GM12878 (cell line): ENCODE data around the gene CHRNA3. TPM values are rescaled to one million over a fixed set of nuclear protein-coding genes. Genes with fewer than 3 reads are reported as not detected.

Experiments used
- ATAC-seq: fragments of 200-7000 bp; cut with Tn5 transposase; 3 replicates; pipeline ENCODE4 v1.9.1; 2020; ENCODE audit warnings: mild to moderate bottlenecking, moderate library complexity
- BruUV-seq: library from RNA; stranded (reverse); fragments of 400-500 nt; replicated peaks from 2 replicates; lab custom pipeline; 2021; lab: Mats Ljungman, UMichigan
- CTCF ChIA-PET: fragments of 300-600 bp; sonication (Branson Sonifier 250); formaldehyde crosslinking; extraction: SDS; loops from one replicate; lab custom pipeline; 2021; ENCODE audit warnings: inconsistent platforms; lab: Yijun Ruan, JAX
- POLR2A ChIA-PET: fragments of 350-600 bp; formaldehyde crosslinking; extraction: SDS; loops from one replicate; lab custom pipeline; 2021; ENCODE audit warnings: inconsistent platforms; lab: Charles Lee
- RAD21 ChIA-PET: fragments of 300-600 bp; sonication (Branson Sonifier 250); formaldehyde crosslinking; loops from one replicate; lab custom pipeline; 2023; ENCODE audit warnings: antibody characterized with exemption; ENCODE audit not compliant: unreplicated experiment; lab: Charles Lee
- SMC1A ChIA-PET: fragments of 300-600 bp; sonication (Branson Sonifier 250); formaldehyde crosslinking; loops from one replicate; lab custom pipeline; 2023; ENCODE audit not compliant: unreplicated experiment, uncharacterized antibody; lab: Charles Lee
- DNase-seq: peaks from one replicate; pipeline ENCODE4 v3.0.0-alpha.2; 2011; ENCODE audit warnings: low read depth, low spot score
- FAIRE-seq: peaks from 3 replicates; lab custom pipeline; 2011; peaks lifted over from hg19 to GRCh38; lab: Jason Lieb, UNC
- H2AFZ ChIP-seq: 2 replicates; pipeline ENCODE4 v1.6.0; 2011; ENCODE audit warnings: low read depth, low read length, control low read depth; ENCODE audit not compliant: control insufficient read depth
- H3K27ac ChIP-seq: 2 replicates; pipeline ENCODE4 v1.5.1; 2011; ENCODE audit warnings: control low read depth; ENCODE audit not compliant: control insufficient read depth, insufficient read depth
- H3K27me3 ChIP-seq, 2 experiments: replicated peaks in 1 of 2; 2 replicates each; pipeline versions ENCODE4 v1.6.0 to v1.6.1; 2011; ENCODE audit warnings: low read length in 1 of 2; ENCODE audit not compliant: control insufficient read depth in 2 of 2, insufficient read depth in 2 of 2
- H3K36me3 ChIP-seq, 2 experiments: 2 replicates each; pipeline ENCODE4 v1.5.1; 2011; ENCODE audit warnings: low read length in 1 of 2; ENCODE audit not compliant: control insufficient read depth in 2 of 2, insufficient read depth in 2 of 2
- H3K4me1 ChIP-seq: 2 replicates; pipeline ENCODE4 v1.6.1; 2011; ENCODE audit warnings: mild to moderate bottlenecking, low read length, moderate library complexity, mixed read lengths; ENCODE audit not compliant: control insufficient read depth, insufficient read depth
- H3K4me2 ChIP-seq: 2 replicates; pipeline ENCODE4 v1.6.0; 2011; ENCODE audit warnings: control low read depth; ENCODE audit not compliant: control insufficient read depth, insufficient read depth
- H3K4me3 ChIP-seq: fragments of 200-600 bp; sonication (generic); 2 replicates; pipeline ENCODE4 v1.5.1; 2016
- H3K79me2 ChIP-seq: 2 replicates; pipeline ENCODE4 v1.6.0; 2011; ENCODE audit warnings: low read length; ENCODE audit not compliant: control insufficient read depth, insufficient read depth
- H3K9ac ChIP-seq: 2 replicates; pipeline ENCODE4 v1.8.0; 2011; ENCODE audit warnings: low read length, control low read depth, mixed read lengths; ENCODE audit not compliant: control insufficient read depth, insufficient read depth
- H3K9me3 ChIP-seq: replicated peaks from 3 replicates; pipeline ENCODE4 v1.5.1; 2011; ENCODE audit warnings: mild to moderate bottlenecking, low read length; ENCODE audit not compliant: control insufficient read depth, insufficient read depth
- H4K20me1 ChIP-seq: 2 replicates; pipeline ENCODE4 v1.6.0; 2011; ENCODE audit not compliant: control insufficient read depth, insufficient read depth
- CBFB ChIP-seq: IDR thresholded peaks from 2 replicates; pipeline ENCODE4 v1.6.1; 2016; ENCODE audit warnings: antibody characterized with exemption, low read depth
- EP300 ChIP-seq, 2 experiments: fragments of 150-350 bp in 1 of 2; IDR thresholded peaks; 2 replicates each; pipeline ENCODE4 v1.6.1; 2011 to 2012; ENCODE audit warnings: low read depth in 2 of 2, low read length in 2 of 2, borderline replicate concordance in 1 of 2, improper control_type of control experiment in 1 of 2, inconsistent platforms in 1 of 2; ENCODE audit not compliant: control insufficient read depth in 1 of 2
- FOXM1 ChIP-seq: IDR thresholded peaks from 2 replicates; pipeline ENCODE4 v1.6.1; 2012; ENCODE audit warnings: low read depth, mild to moderate bottlenecking, inconsistent platforms, low read length, moderate library complexity
- RFX5 ChIP-seq: IDR thresholded peaks from 2 replicates; pipeline ENCODE4 v1.6.1; 2011; ENCODE audit warnings: low read depth, low read length, improper control_type of control experiment
- SIN3A ChIP-seq: IDR thresholded peaks from 2 replicates; pipeline ENCODE4 v1.6.1; 2012; ENCODE audit warnings: low read depth, low read length, improper control_type of control experiment
- SMC3 ChIP-seq: IDR thresholded peaks from 2 replicates; pipeline ENCODE4 v1.6.1; 2011; ENCODE audit warnings: low read length, improper control_type of control experiment, borderline replicate concordance
- WRNIP1 ChIP-seq: IDR thresholded peaks from 2 replicates; pipeline ENCODE4 v1.6.1; 2011; ENCODE audit warnings: low read depth, low read length, improper control_type of control experiment, borderline replicate concordance
- ZNF274 ChIP-seq: IDR thresholded peaks from one replicate; pipeline ENCODE4 v1.8.0; 2011; ENCODE audit not compliant: insufficient read length, insufficient read depth
- WGBS: methylation state at CpG from one replicate; pipeline ENCODE4 v1.1.6; 2016; ENCODE audit warnings: low lambda C conversion rate; ENCODE audit not compliant: insufficient replicate concordance, insufficient coverage; ENCODE audit errors: missing lambda C conversion rate; 5-methylcytosine and 5-hydroxymethylcytosine counted together
- in situ Hi-C: fragments of 300-500 bp; cut with MboI; formaldehyde crosslinking; loops from 9 replicates; pipeline ENCODE4 v1.14.3; 2018; ENCODE audit warnings: mixed read lengths
- intact Hi-C: fragments of 100-400 bp; cut with micrococcal nuclease; formaldehyde crosslinking; loops from one replicate; pipeline ENCODE4 v1.14.2; 2022; ENCODE audit not compliant: unreplicated experiment
- polyA plus RNA-seq, 11 experiments: library from polyadenylated mRNA; depleted of rRNA in 4 of 11; unstranded in 6 of 11; stranded (reverse) in 5 of 11; fragments of >200 nt; fragmentation: Nextera tagmentation in 4 of 11; fragmentation: Illumina TruSeq in 1 of 11; extraction: Ambion mirVana in 4 of 11; extraction: Trizol in 1 of 11; gene quantifications; 1 replicate in 1 of 11; 2 replicates in 10 of 11; pipeline versions ENCODE4 v1.2.1 to v1.2.3, GENCODE V29; 2011 to 2016; ENCODE audit warnings: inconsistent platforms in 2 of 11, missing spikeins in 2 of 11, low read depth in 1 of 11
- total RNA-seq, 4 experiments: library from RNA; depleted of rRNA in 3 of 4; stranded (reverse); fragments of >200 nt in 3 of 4; fragmentation: Illumina TruSeq in 1 of 4; extraction: Trizol in 1 of 4; gene quantifications; 2 replicates each; pipeline versions ENCODE4 v1.2.1 to v1.2.3, GENCODE V29; 2013 to 2021
- TF ChIP-seq, protein P1 (sequence below): fragments of 150-350 bp; IDR thresholded peaks from 2 replicates; pipeline ENCODE4 v1.6.1; 2014; ENCODE audit warnings: mild to moderate bottlenecking, low read depth, low read length
- TF ChIP-seq, protein P2 (sequence below): fragments of 450-650 bp; IDR thresholded peaks from 2 replicates; pipeline ENCODE4 v1.6.1; 2017; ENCODE audit warnings: low read depth, mild to moderate bottlenecking, moderate library complexity
- TF ChIP-seq, protein P3 (sequence below): IDR thresholded peaks from 2 replicates; pipeline ENCODE4 v1.6.1; 2012; ENCODE audit warnings: low read depth, low read length, improper control_type of control experiment
- TF ChIP-seq, protein P4 (sequence below): fragments of 450-650 bp; IDR thresholded peaks from 2 replicates; pipeline ENCODE4 v1.6.1; 2014; ENCODE audit warnings: mild to moderate bottlenecking
- TF ChIP-seq, protein P5 (sequence below): IDR thresholded peaks from 2 replicates; pipeline ENCODE4 v1.6.1; 2012; ENCODE audit warnings: mild to moderate bottlenecking, low read depth, low read length

The CHRNA3 gene
- total and polyA plus RNA-seq, 10 of the 15 experiments (the other 5 are each of a cell fraction or from before 2014, with no cell fraction given) = 0.06 to 0.19 (median 0.09) TPM; not detected in 7

DNA sequence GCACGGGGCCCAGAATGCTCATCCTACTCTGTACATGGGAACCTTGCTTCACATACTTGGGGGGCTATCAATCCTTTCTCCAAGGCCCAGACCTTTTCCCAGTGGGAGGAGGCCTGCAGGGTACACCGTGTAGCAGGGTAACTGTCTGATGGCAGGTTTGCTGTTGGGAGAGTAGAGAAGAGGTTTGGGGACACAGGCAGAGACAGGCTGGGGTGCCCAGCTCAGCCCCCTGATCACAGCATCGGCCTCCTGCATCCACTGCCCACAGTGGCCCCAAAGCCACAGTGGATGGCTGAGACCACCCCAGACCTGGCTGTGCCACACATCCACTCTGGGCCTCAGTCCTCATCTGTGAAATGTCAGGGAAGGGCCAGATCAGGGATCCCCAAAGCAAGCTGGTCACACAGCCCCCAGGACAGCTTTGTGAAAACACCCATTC lies 5.6 kb downstream of the CHRNA3 start (continued):
- TF ChIP-seq, protein P1, sequence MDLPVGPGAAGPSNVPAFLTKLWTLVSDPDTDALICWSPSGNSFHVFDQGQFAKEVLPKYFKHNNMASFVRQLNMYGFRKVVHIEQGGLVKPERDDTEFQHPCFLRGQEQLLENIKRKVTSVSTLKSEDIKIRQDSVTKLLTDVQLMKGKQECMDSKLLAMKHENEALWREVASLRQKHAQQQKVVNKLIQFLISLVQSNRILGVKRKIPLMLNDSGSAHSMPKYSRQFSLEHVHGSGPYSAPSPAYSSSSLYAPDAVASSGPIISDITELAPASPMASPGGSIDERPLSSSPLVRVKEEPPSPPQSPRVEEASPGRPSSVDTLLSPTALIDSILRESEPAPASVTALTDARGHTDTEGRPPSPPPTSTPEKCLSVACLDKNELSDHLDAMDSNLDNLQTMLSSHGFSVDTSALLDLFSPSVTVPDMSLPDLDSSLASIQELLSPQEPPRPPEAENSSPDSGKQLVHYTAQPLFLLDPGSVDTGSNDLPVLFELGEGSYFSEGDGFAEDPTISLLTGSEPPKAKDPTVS = no peak
- TF ChIP-seq WRNIP1 (no peak), CBFB (no peak)
- TF ChIP-seq, protein P2, sequence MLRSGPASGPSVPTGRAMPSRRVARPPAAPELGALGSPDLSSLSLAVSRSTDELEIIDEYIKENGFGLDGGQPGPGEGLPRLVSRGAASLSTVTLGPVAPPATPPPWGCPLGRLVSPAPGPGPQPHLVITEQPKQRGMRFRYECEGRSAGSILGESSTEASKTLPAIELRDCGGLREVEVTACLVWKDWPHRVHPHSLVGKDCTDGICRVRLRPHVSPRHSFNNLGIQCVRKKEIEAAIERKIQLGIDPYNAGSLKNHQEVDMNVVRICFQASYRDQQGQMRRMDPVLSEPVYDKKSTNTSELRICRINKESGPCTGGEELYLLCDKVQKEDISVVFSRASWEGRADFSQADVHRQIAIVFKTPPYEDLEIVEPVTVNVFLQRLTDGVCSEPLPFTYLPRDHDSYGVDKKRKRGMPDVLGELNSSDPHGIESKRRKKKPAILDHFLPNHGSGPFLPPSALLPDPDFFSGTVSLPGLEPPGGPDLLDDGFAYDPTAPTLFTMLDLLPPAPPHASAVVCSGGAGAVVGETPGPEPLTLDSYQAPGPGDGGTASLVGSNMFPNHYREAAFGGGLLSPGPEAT = no peak
- TF ChIP-seq, protein P3, sequence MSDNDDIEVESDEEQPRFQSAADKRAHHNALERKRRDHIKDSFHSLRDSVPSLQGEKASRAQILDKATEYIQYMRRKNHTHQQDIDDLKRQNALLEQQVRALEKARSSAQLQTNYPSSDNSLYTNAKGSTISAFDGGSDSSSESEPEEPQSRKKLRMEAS = no peak

DNA sequence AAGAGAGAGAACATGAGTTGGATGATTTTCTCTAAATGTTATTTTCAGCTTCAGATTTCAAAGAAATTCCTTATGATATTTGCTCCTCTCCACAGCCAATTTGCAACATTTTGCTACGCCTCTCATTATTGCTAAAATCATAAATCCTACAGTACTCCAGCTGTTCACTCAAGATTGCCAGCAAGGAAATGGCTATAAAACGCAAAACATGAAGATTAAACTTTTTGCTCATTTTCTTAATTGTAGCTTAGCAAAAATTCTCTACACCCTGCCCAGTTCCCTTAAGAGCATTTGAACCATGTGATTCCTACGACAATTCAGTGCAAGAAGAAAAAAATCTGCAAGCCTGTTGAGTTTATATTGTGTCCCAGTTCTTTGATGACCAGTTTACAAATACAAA lies 6.8 kb downstream of the CHRNA3 start:
- H3K79me2 ChIP-seq = no peaks in the 10 kb centered on the region
- POLR2A ChIA-PET = no interaction called here
- no peak for ATAC-seq
- intact Hi-C loops = no loop called here
- H3K27me3 ChIP-seq = peaks cover 0 to 4% of the 10 kb centered on the region in 2 experiments; a peak in 2 of 4 replicates
- in situ Hi-C loops = no loop called here
- SMC1A ChIA-PET = interaction anchor here (1.1 kb wide), 1 partner anchor 10 kb away, joined by 3 read pairs; no protein-coding TSS in a partner anchor
- no peaks in the 10 kb centered on the region for H3K4me1 ChIP-seq
- no peak overlapping the region for H3K27ac ChIP-seq
- 30% methylated on average over 3 of the region's 3 CpGs for WGBS
- no peaks in the 10 kb centered on the region for H4K20me1 ChIP-seq
- H3K4me2 ChIP-seq = no peak overlapping the region
- H3K4me3 ChIP-seq = no peak overlapping the region
- no peak for DNase-seq
- RAD21 ChIA-PET = no interaction called here
- BruUV-seq = no TSS peak
- no peaks in the 10 kb centered on the region for H3K36me3 ChIP-seq
- H2AFZ ChIP-seq = no peak overlapping the region
- CTCF ChIA-PET = interaction anchor here (0.6 to 1.3 kb wide), 4 partner anchors 24 to 314 kb away, joined by 3 to 4 read pairs (median 4); partner anchors contain the start of gene SKIC8
- no peak for FAIRE-seq
- H3K9me3 ChIP-seq = no peaks in the 10 kb centered on the region
- H3K9ac ChIP-seq = no peak overlapping the region
- TF ChIP-seq RFX5 (no peak), ZNF274 (no peak), FOXM1 (no peak), EP300 (IDR thresholded peaks at IDR 0.05; ENCODE audit: borderline replicate concordance in 1 of 2, control insufficient read depth in 1 of 2, low read depth in 2 of 2, low read length in 2 of 2) (no peak), SMC3 (no peak), SIN3A (no peak)
- TF ChIP-seq, protein P4, sequence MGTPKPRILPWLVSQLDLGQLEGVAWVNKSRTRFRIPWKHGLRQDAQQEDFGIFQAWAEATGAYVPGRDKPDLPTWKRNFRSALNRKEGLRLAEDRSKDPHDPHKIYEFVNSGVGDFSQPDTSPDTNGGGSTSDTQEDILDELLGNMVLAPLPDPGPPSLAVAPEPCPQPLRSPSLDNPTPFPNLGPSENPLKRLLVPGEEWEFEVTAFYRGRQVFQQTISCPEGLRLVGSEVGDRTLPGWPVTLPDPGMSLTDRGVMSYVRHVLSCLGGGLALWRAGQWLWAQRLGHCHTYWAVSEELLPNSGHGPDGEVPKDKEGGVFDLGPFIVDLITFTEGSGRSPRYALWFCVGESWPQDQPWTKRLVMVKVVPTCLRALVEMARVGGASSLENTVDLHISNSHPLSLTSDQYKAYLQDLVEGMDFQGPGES = no peak
- TF ChIP-seq, protein P5, sequence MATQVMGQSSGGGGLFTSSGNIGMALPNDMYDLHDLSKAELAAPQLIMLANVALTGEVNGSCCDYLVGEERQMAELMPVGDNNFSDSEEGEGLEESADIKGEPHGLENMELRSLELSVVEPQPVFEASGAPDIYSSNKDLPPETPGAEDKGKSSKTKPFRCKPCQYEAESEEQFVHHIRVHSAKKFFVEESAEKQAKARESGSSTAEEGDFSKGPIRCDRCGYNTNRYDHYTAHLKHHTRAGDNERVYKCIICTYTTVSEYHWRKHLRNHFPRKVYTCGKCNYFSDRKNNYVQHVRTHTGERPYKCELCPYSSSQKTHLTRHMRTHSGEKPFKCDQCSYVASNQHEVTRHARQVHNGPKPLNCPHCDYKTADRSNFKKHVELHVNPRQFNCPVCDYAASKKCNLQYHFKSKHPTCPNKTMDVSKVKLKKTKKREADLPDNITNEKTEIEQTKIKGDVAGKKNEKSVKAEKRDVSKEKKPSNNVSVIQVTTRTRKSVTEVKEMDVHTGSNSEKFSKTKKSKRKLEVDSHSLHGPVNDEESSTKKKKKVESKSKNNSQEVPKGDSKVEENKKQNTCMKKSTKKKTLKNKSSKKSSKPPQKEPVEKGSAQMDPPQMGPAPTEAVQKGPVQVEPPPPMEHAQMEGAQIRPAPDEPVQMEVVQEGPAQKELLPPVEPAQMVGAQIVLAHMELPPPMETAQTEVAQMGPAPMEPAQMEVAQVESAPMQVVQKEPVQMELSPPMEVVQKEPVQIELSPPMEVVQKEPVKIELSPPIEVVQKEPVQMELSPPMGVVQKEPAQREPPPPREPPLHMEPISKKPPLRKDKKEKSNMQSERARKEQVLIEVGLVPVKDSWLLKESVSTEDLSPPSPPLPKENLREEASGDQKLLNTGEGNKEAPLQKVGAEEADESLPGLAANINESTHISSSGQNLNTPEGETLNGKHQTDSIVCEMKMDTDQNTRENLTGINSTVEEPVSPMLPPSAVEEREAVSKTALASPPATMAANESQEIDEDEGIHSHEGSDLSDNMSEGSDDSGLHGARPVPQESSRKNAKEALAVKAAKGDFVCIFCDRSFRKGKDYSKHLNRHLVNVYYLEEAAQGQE = no peak
